Measurements from ENCODE around the gene ARHGEF6. TPM values are rescaled to one million over a fixed set of nuclear protein-coding genes. Genes with fewer than 3 reads are reported as not detected.
"Not testable (repeated sequence)": the region's sequence is repeated elsewhere in the genome, so short reads cannot be mapped to it uniquely, and the experiment has no call there.

The ARHGEF6 gene
- 10 to 100 TPM; 11.7 to 13.5 (median 12.2) TPM for polyA plus RNA-seq (ENCODE audit: insufficient read length in 4 of 4)

GRCh38 chrX:136780763-136781162 is at the start of gene ARHGEF6:
Gene ARHGEF6 (minus strand): TSS chrX:136780932. CDS start chrX:136780882, 50 bp downstream.
- DNase-seq (ENCODE audit: low read depth in 4 of 4, low spot score in 3 of 4) = no peak

- no peak for DNase-seq (ENCODE audit: low read depth in 4 of 4, low spot score in 3 of 4)
These were observed 48.7 kb upstream of the ARHGEF6 start for GRCh38 chrX:136829413-136829812.

- DNase-seq (ENCODE audit: low read depth in 4 of 4, low spot score in 3 of 4) = no peak
These were observed 48.1 kb upstream of the ARHGEF6 start for GRCh38 chrX:136828830-136829229.

- DNase-seq (ENCODE audit: low read depth in 4 of 4, low spot score in 3 of 4) = no peak
These were observed 46.3 kb upstream of the ARHGEF6 start for GRCh38 chrX:136827026-136827425.

- DNase-seq (ENCODE audit: low read depth in 4 of 4, low spot score in 3 of 4) = no peak
These were observed 45.0 kb upstream of the ARHGEF6 start for GRCh38 chrX:136825771-136826170.

- DNase-seq (ENCODE audit: low read depth in 4 of 4, low spot score in 3 of 4) = no peak
These were observed 42.4 kb upstream of the ARHGEF6 start for GRCh38 chrX:136823175-136823574.

- no peak for DNase-seq (ENCODE audit: low read depth in 4 of 4, low spot score in 3 of 4)
These were observed 41.8 kb upstream of the ARHGEF6 start for GRCh38 chrX:136822337-136823095.

- DNase-seq (ENCODE audit: low read depth in 4 of 4, low spot score in 3 of 4) = not testable (repeated sequence)
These were observed 39.0 kb upstream of the ARHGEF6 start for GRCh38 chrX:136819756-136820155.

- DNase-seq (ENCODE audit: low read depth in 4 of 4, low spot score in 3 of 4) = no peak
These were observed 38.4 kb upstream of the ARHGEF6 start for GRCh38 chrX:136819031-136819703.

GRCh38 chrX:136816975-136817374 is 36.2 kb upstream of the ARHGEF6 start:
- DNase-seq (ENCODE audit: low read depth in 4 of 4, low spot score in 3 of 4) = no peak

GRCh38 chrX:136814847-136815750 is 34.4 kb upstream of the ARHGEF6 start:
- DNase-seq (ENCODE audit: low read depth in 4 of 4, low spot score in 3 of 4) = no peak

GRCh38 chrX:136812286-136812685 is 31.6 kb upstream of the ARHGEF6 start:
- DNase-seq (ENCODE audit: low read depth in 4 of 4, low spot score in 3 of 4) = no peak

- no peak for DNase-seq (ENCODE audit: low read depth in 4 of 4, low spot score in 3 of 4)
These were observed 29.8 kb upstream of the ARHGEF6 start for GRCh38 chrX:136810493-136810892.

GRCh38 chrX:136806891-136807410 is 26.2 kb upstream of the ARHGEF6 start:
- no peak for DNase-seq (ENCODE audit: low read depth in 4 of 4, low spot score in 3 of 4)

- no peak for DNase-seq (ENCODE audit: low read depth in 4 of 4, low spot score in 3 of 4)
These were observed 21.8 kb upstream of the ARHGEF6 start for GRCh38 chrX:136802515-136802914.

GRCh38 chrX:136797787-136798186 is 17.1 kb upstream of the ARHGEF6 start:
- no peak for DNase-seq (ENCODE audit: low read depth in 4 of 4, low spot score in 3 of 4)

- not testable (repeated sequence) for DNase-seq (ENCODE audit: low read depth in 4 of 4, low spot score in 3 of 4)
These were observed 14.4 kb upstream of the ARHGEF6 start for GRCh38 chrX:136795132-136795531.

GRCh38 chrX:136794660-136795059 is 13.9 kb upstream of the ARHGEF6 start:
- not testable (repeated sequence) for DNase-seq (ENCODE audit: low read depth in 4 of 4, low spot score in 3 of 4)

- no peak for DNase-seq (ENCODE audit: low read depth in 4 of 4, low spot score in 3 of 4)
These were observed 13.3 kb upstream of the ARHGEF6 start for GRCh38 chrX:136794080-136794479.

GRCh38 chrX:136789856-136790255 is 9.1 kb upstream of the ARHGEF6 start:
- DNase-seq (ENCODE audit: low read depth in 4 of 4, low spot score in 3 of 4) = no peak

- no peak for DNase-seq (ENCODE audit: low read depth in 4 of 4, low spot score in 3 of 4)
These were observed 3.5 kb upstream of the ARHGEF6 start for GRCh38 chrX:136784231-136784630.

Measured in left renal pelvis (tissue), 4 donors.